SU-DHL-6 (cell line): ENCODE data around the gene HAUS7.

Experiments
- H2AFZ ChIP-seq: fragments of 200-600 bp; sonication (generic); 2 replicates; pipeline ENCODE4 v1.6.1; 2014; ENCODE audit warnings: low read depth, mild to moderate bottlenecking, moderate library complexity, mixed read lengths, antibody characterized with exemption, low read length; ENCODE audit not compliant: severe bottlenecking
- H3F3A ChIP-seq: fragments of 200-600 bp; shearing (Covaris generic); 2 replicates; pipeline ENCODE4 v1.6.0; 2016; ENCODE audit warnings: antibody characterized with exemption, mild to moderate bottlenecking; ENCODE audit not compliant: insufficient read depth
- H3K27ac ChIP-seq: fragments of 200-600 bp; sonication (generic); 2 replicates; pipeline ENCODE4 v1.5.1; 2016; ENCODE audit warnings: low read depth, mild to moderate bottlenecking, low read length, moderate library complexity, mixed read lengths
- H3K27me3 ChIP-seq: fragments of 200-600 bp; sonication (generic), shearing (Covaris generic); 2 replicates; pipeline ENCODE4 v1.6.0; 2014; ENCODE audit warnings: mild to moderate bottlenecking, low read length
- H3K36me3 ChIP-seq: fragments of 200-600 bp; sonication (generic); 2 replicates; pipeline ENCODE4 v1.6.1; 2014; ENCODE audit warnings: mild to moderate bottlenecking, low read length, mixed read lengths
- H3K4me2 ChIP-seq: fragments of 300-600, 200-600 bp; shearing (Covaris generic), sonication (generic); 2 replicates; pipeline ENCODE4 v1.6.0; 2014; ENCODE audit warnings: low read length, low read depth, mild to moderate bottlenecking; ENCODE audit not compliant: poor library complexity, severe bottlenecking
- H3K4me3 ChIP-seq: fragments of 200-600 bp; sonication (generic); 2 replicates; pipeline ENCODE4 v1.5.1; 2014; ENCODE audit warnings: antibody characterized with exemption, low read length, mild to moderate bottlenecking, mixed read lengths; ENCODE audit not compliant: insufficient read depth, poor library complexity, severe bottlenecking
- H3K79me2 ChIP-seq: fragments of 200-600 bp; sonication (generic); 2 replicates; pipeline ENCODE4 v1.6.1; 2014; ENCODE audit warnings: mild to moderate bottlenecking, low read length, moderate library complexity; ENCODE audit not compliant: insufficient read depth
- H3K9ac ChIP-seq: fragments of 200-600 bp; sonication (generic); 2 replicates; pipeline ENCODE4 v1.7.0; 2014; ENCODE audit warnings: mild to moderate bottlenecking, low read length
- H3K9me2 ChIP-seq: fragments of 200-600 bp; sonication (generic); replicated peaks from 2 replicates; pipeline ENCODE4 v1.6.1; 2014; ENCODE audit warnings: low read length; ENCODE audit not compliant: insufficient read depth
- H3K9me3 ChIP-seq: fragments of 200-600 bp; sonication (generic); 2 replicates; pipeline ENCODE4 v1.6.1; 2014; ENCODE audit warnings: low read length, mixed read lengths; ENCODE audit not compliant: insufficient read depth
- H4K20me1 ChIP-seq: fragments of 200-600 bp; sonication (generic); 2 replicates; pipeline ENCODE4 v1.6.1; 2014; ENCODE audit warnings: low read depth, mild to moderate bottlenecking, antibody characterized with exemption, low read length, moderate library complexity, mixed read lengths
- CTCF ChIP-seq: fragments of 200-600 bp; sonication (generic); IDR thresholded peaks from one replicate; pipeline ENCODE4 v1.5.1; 2017; ENCODE audit warnings: antibody characterized with exemption, mild to moderate bottlenecking, low read length, moderate library complexity; ENCODE audit not compliant: insufficient read depth, poor library complexity, severe bottlenecking
- EZH2phosphoT487 ChIP-seq: fragments of 200-600 bp; sonication (generic), shearing (Covaris generic); conservative IDR thresholded peaks from 2 replicates; pipeline ENCODE4 v1.6.1; 2018; ENCODE audit warnings: mild to moderate bottlenecking, antibody characterized with exemption, low read length, moderate library complexity, mixed read lengths

Gene HAUS7

GRCh38 chrX:153491918-153492317 lies 21.5 kb upstream of the HAUS7 start:
- H3K9me2 ChIP-seq, result no peaks in the 10 kb centered on the region
- H3K4me3 ChIP-seq, result no peak overlapping the region
- no peaks in the 10 kb centered on the region for H3F3A ChIP-seq
- H3K36me3 ChIP-seq, result no peaks in the 10 kb centered on the region
- H2AFZ ChIP-seq, result no peak overlapping the region
- no peaks in the 10 kb centered on the region for H3K9me3 ChIP-seq
- H3K9ac ChIP-seq, result no peak overlapping the region
- no peak overlapping the region for H3K4me2 ChIP-seq
- TF ChIP-seq CTCF (no peak), EZH2phosphoT487 (no peak)
- no peak overlapping the region for H3K27ac ChIP-seq
- no peaks in the 10 kb centered on the region for H3K27me3 ChIP-seq
- H3K79me2 ChIP-seq, result no peaks in the 10 kb centered on the region
- no peaks in the 10 kb centered on the region for H4K20me1 ChIP-seq

GRCh38 chrX:153491351-153491914 lies 21.1 kb upstream of the HAUS7 start:
- H3K79me2 ChIP-seq, result no peaks in the 10 kb centered on the region
- no peak overlapping the region for H2AFZ ChIP-seq
- no peak for TF ChIP-seq CTCF
- TF ChIP-seq EZH2phosphoT487, result no peak
- no peaks in the 10 kb centered on the region for H3F3A ChIP-seq
- H3K4me2 ChIP-seq, result no peak overlapping the region
- H3K4me3 ChIP-seq, result no peak overlapping the region
- no peaks in the 10 kb centered on the region for H3K9me3 ChIP-seq
- no peaks in the 10 kb centered on the region for H4K20me1 ChIP-seq
- no peak overlapping the region for H3K9ac ChIP-seq
- H3K27ac ChIP-seq, result no peak overlapping the region
- H3K36me3 ChIP-seq, result no peaks in the 10 kb centered on the region
- no peaks in the 10 kb centered on the region for H3K27me3 ChIP-seq
- no peaks in the 10 kb centered on the region for H3K9me2 ChIP-seq

GRCh38 chrX:153490217-153490930 lies 20.0 kb upstream of the HAUS7 start:
- Histone ChIP-seq H3K79me2 (no peaks in the 10 kb centered on the region), H3K4me2 (no peak overlapping the region), H2AFZ (no peak overlapping the region), H4K20me1 (no peaks in the 10 kb centered on the region), H3K9ac (no peak overlapping the region), H3K9me3 (no peaks in the 10 kb centered on the region), H3K27ac (no peak overlapping the region), H3F3A (no peaks in the 10 kb centered on the region), H3K27me3 (no peaks in the 10 kb centered on the region), H3K4me3 (no peak overlapping the region), H3K36me3 (no peaks in the 10 kb centered on the region), H3K9me2 (no peaks in the 10 kb centered on the region)
- no peak for TF ChIP-seq CTCF
- no peak for TF ChIP-seq EZH2phosphoT487
